Ovary (tissue), 3 donors: ENCODE results near the gene CTDSPL.

ENCODE experiments used
- POLR2A ChIP-seq: fragments of 450-650 bp; IDR thresholded peaks from one replicate; pipeline ENCODE4 v1.6.1; 2017; ENCODE audit warnings: antibody characterized with exemption, mild to moderate bottlenecking, moderate library complexity
- TF ChIP-seq, protein P1 (sequence below), 3 donors: fragments of 450-650 bp in 2 of 3; fragments of 200-600 bp in 1 of 3; IDR thresholded peaks; one replicate each; pipeline versions ENCODE4 v1.5.1 to v1.8.0; 2016 to 2022; ENCODE audit warnings: antibody characterized with exemption in 3 of 3, mild to moderate bottlenecking in 1 of 3
- donor health status: DM: no; HTN: no; CAD: no.

DNA sequence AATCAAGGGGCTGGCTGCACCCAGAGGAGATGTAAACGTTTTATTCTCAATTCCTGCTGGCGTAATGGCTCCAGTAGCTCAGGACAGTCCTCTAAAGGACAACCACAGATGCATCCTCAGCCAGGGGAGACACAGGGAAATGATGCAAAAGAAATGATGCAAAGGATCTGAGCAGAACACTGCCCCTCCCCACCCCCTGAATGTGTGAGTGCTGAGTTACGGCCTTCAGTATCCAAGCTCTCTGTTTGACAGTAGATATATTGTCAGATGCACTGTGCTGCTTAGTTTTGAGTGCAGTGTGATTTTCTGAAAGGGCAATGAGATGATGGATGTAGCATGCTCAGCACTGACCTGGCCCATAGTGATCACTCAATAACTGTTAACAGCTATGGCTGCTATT, 41.4 kb upstream of the CTDSPL start:
- TF ChIP-seq, protein P1, sequence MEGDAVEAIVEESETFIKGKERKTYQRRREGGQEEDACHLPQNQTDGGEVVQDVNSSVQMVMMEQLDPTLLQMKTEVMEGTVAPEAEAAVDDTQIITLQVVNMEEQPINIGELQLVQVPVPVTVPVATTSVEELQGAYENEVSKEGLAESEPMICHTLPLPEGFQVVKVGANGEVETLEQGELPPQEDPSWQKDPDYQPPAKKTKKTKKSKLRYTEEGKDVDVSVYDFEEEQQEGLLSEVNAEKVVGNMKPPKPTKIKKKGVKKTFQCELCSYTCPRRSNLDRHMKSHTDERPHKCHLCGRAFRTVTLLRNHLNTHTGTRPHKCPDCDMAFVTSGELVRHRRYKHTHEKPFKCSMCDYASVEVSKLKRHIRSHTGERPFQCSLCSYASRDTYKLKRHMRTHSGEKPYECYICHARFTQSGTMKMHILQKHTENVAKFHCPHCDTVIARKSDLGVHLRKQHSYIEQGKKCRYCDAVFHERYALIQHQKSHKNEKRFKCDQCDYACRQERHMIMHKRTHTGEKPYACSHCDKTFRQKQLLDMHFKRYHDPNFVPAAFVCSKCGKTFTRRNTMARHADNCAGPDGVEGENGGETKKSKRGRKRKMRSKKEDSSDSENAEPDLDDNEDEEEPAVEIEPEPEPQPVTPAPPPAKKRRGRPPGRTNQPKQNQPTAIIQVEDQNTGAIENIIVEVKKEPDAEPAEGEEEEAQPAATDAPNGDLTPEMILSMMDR (IDR thresholded peaks at IDR 0.05) = no peak
- no peak for TF ChIP-seq POLR2A
